Measurements from ENCODE around the gene ZNF507. TPM values are rescaled to one million over a fixed set of nuclear protein-coding genes. Genes with fewer than 3 reads are reported as not detected.

ZNF507 gene
- total and polyA plus RNA-seq, 2 of the 8 experiments (the other 6 are each of a cell fraction or from before 2014, with no cell fraction given): 8.6 to 28.8 TPM

DNA sequence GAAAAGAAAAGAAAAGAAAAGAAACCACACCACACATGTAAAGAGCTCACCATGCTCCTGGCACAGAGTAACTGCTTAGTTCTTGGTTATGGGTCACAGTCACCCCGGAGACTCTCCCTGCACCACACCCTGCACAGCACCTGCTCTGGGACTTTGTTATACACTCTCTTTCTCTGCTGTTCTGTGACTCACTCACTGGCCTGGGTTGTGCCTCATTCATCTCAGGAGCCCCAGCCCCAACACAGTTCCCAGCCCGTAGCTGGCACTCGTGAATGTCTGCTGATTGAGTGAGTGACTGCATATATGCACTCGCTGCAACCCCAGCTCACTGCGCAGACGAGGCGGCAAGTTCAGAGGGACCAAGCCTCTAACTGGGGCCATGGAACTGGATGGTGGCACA, 22.9 kb upstream of the ZNF507 start:
- Histone ChIP-seq H2BK5ac (ENCODE audit: low read depth, low read length) (no peak overlapping the region), H3K27me3 (replicated peaks in 1 of 4; ENCODE audit: control insufficient read depth in 3 of 4, extremely low read depth in 1 of 4, insufficient read depth in 3 of 4, low read length in 3 of 4) (no peaks in the 10 kb centered on the region), H3K14ac (ENCODE audit: insufficient read length) (no peak overlapping the region), H2BK12ac (ENCODE audit: low read depth, low read length) (no peak overlapping the region), H3K27ac (ENCODE audit: low read depth, low read length) (no peak overlapping the region), H3K23ac (ENCODE audit: insufficient read length) (no peak overlapping the region), H3K4me3 (ENCODE audit: extremely low read depth in 1 of 4, insufficient read depth in 2 of 4, low read depth in 3 of 4, low read length in 4 of 4) (no peak overlapping the region), H4K5ac (ENCODE audit: insufficient read length, low read depth, low read length) (no peak overlapping the region), H3K36me3 (ENCODE audit: control insufficient read depth in 2 of 4, insufficient read depth in 4 of 4, low read length in 3 of 4) (no peaks in the 10 kb centered on the region), H2BK20ac (ENCODE audit: low read length) (no peak overlapping the region), H2AK5ac (ENCODE audit: low read depth, low read length) (no peak overlapping the region), H3K23me2 (ENCODE audit: low read depth, low read length) (no peaks in the 10 kb centered on the region), H4K8ac (ENCODE audit: extremely low read depth, insufficient read depth, low read length) (no peak overlapping the region), H3K4me1 (replicated peaks in 1 of 4; ENCODE audit: control insufficient read depth in 3 of 4, insufficient read depth in 4 of 4, low read length in 3 of 4) (peaks cover 0 to 3% (median 0%) of the 10 kb centered on the region in 4 experiments; a peak in 1 of 7 replicates), H4K91ac (replicated peaks; ENCODE audit: insufficient read length, low read length) (no peak overlapping the region), H3K9me3 (ENCODE audit: insufficient read depth in 2 of 2, low read depth in 1 of 2, low read length in 1 of 2) (no peaks in the 10 kb centered on the region), H2BK120ac (replicated peaks; ENCODE audit: low read depth, low read length) (no peak overlapping the region), H3K79me2 (ENCODE audit: control insufficient read depth in 1 of 2, insufficient read depth in 2 of 2, low read length in 2 of 2) (no peaks in the 10 kb centered on the region), H2BK15ac (ENCODE audit: low read length) (no peak overlapping the region), H2AFZ (ENCODE audit: low read length) (no peak overlapping the region), H3K4ac (replicated peaks; ENCODE audit: insufficient read length, low read depth, low read length) (no peak overlapping the region), H3K79me1 (ENCODE audit: low read depth, low read length) (no peaks in the 10 kb centered on the region), H3K56ac (replicated peaks; ENCODE audit: insufficient read length, low read depth, low read length) (no peak overlapping the region), H3K18ac (ENCODE audit: extremely low read depth, low read length) (no peak overlapping the region), H3K4me2 (ENCODE audit: insufficient read depth in 1 of 2, low read depth in 2 of 2, low read length in 2 of 2) (no peak overlapping the region), H3K9ac (replicated peaks in 1 of 4; ENCODE audit: extremely low read depth in 1 of 4, low read depth in 3 of 4, low read length in 3 of 4) (no peak overlapping the region), H4K20me1 (replicated peaks in 1 of 2; ENCODE audit: control insufficient read depth in 1 of 2, insufficient read depth in 2 of 2, low read length in 2 of 2) (no peaks in the 10 kb centered on the region)
- DNase-seq (ENCODE audit: low read depth in 1 of 2, low spot score in 2 of 2) (peak in 1 of 2 experiments; percentile 32), FAIRE-seq (no peak)
- POLR2A ChIA-PET (ENCODE audit: partially characterized antibody): interaction anchor here (1.1 kb wide), 1 partner anchor 9 kb away, joined by 3 read pairs; no protein-coding TSS in a partner anchor
- 94% methylated on average over 7 of the region's 7 CpGs; no CpG with 5 or more reads in 1 of the 2 experiments for WGBS, 2 experiments (ENCODE audit: extremely low coverage in 1 of 2, insufficient coverage in 1 of 2, insufficient read length in 1 of 2, insufficient replicate concordance in 2 of 2, low coverage in 1 of 2, low lambda C conversion rate in 2 of 2, missing lambda C conversion rate in 1 of 2)
- CTCF ChIA-PET (ENCODE audit: partially characterized antibody): interaction anchor here (1.0 to 3.8 kb wide), 3 partner anchors 12 to 1656 kb away, joined by 3 to 31 read pairs (median 3); no protein-coding TSS in a partner anchor
- no peak for TF ChIP-seq KDM1A (IDR thresholded peaks at IDR 0.05; ENCODE audit: borderline replicate concordance, low read length)
- TF ChIP-seq RAD21 (IDR thresholded peaks at IDR 0.05 in 1 of 2, conservative IDR thresholded peaks at IDR 0.05 in 1 of 2; ENCODE audit: low read depth in 2 of 2, low read length in 2 of 2): no peak
- no peak for TF ChIP-seq RXRA (IDR thresholded peaks at IDR 0.05; ENCODE audit: insufficient read depth, low read depth, low read length)
- no peak for TF ChIP-seq YY1 (IDR thresholded peaks at IDR 0.05; ENCODE audit: low read depth, low read length)
- TF ChIP-seq GABPA (IDR thresholded peaks at IDR 0.05; ENCODE audit: borderline replicate concordance, insufficient read depth, low read length): no peak
- TF ChIP-seq, protein P1, sequence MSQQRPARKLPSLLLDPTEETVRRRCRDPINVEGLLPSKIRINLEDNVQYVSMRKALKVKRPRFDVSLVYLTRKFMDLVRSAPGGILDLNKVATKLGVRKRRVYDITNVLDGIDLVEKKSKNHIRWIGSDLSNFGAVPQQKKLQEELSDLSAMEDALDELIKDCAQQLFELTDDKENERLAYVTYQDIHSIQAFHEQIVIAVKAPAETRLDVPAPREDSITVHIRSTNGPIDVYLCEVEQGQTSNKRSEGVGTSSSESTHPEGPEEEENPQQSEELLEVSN (IDR thresholded peaks at IDR 0.05): no peak
- no peak for TF ChIP-seq MAFK (IDR thresholded peaks at IDR 0.05; ENCODE audit: low read depth, low read length)
- TF ChIP-seq POU5F1 (IDR thresholded peaks at IDR 0.05; ENCODE audit: low read depth, low read length): no peak
- no peak for TF ChIP-seq BACH1 (IDR thresholded peaks at IDR 0.05; ENCODE audit: low read length)
- TF ChIP-seq CTBP2 (IDR thresholded peaks at IDR 0.05; ENCODE audit: borderline replicate concordance, insufficient read depth, insufficient read length, low read length): no peak
- TF ChIP-seq HDAC2 (IDR thresholded peaks at IDR 0.05; ENCODE audit: borderline replicate concordance in 1 of 2, low read depth in 2 of 2, low read length in 2 of 2): no peak
- no peak for TF ChIP-seq PHF8 (conservative IDR thresholded peaks at IDR 0.05; ENCODE audit: low read depth, low read length)
